DOHH2 (cell line): ENCODE results near the gene PTS.

ENCODE experiments used
- H3F3A ChIP-seq: fragments of 200-600 bp; sonication (generic), shearing (Covaris generic); 2 replicates; pipeline ENCODE4 v1.6.0; 2016; ENCODE audit warnings: antibody characterized with exemption, mild to moderate bottlenecking; ENCODE audit not compliant: control insufficient read depth, insufficient read depth
- H3K27ac ChIP-seq: fragments of 200-600 bp; sonication (generic); 2 replicates; pipeline ENCODE4 v1.5.1; 2014; ENCODE audit warnings: low read depth, mild to moderate bottlenecking, low read length, moderate library complexity
- H3K27me3 ChIP-seq: fragments of 200-600 bp; sonication (generic); 2 replicates; pipeline ENCODE4 v1.6.1; 2014; ENCODE audit warnings: mild to moderate bottlenecking, low read length, mixed read lengths; ENCODE audit not compliant: control insufficient read depth
- H3K36me3 ChIP-seq: fragments of 200-600 bp; sonication (generic); 2 replicates; pipeline ENCODE4 v1.6.1; 2014; ENCODE audit warnings: mild to moderate bottlenecking, low read length, moderate library complexity, mixed read lengths; ENCODE audit not compliant: control insufficient read depth
- H3K4me1 ChIP-seq: fragments of 200-600 bp; sonication (generic); 2 replicates; pipeline ENCODE4 v1.6.1; 2014; ENCODE audit warnings: mild to moderate bottlenecking, low read length, mixed read lengths; ENCODE audit not compliant: control insufficient read depth
- H3K4me2 ChIP-seq: fragments of 200-600 bp; sonication (generic); 2 replicates; pipeline ENCODE4 v1.6.0; 2014; ENCODE audit warnings: mild to moderate bottlenecking, low read length, moderate library complexity
- H3K4me3 ChIP-seq: fragments of 200-600 bp; sonication (generic); 2 replicates; pipeline ENCODE4 v1.5.1; 2014; ENCODE audit warnings: mild to moderate bottlenecking, low read length, mixed read lengths
- H3K79me2 ChIP-seq: fragments of 200-600 bp; sonication (generic); 2 replicates; pipeline ENCODE4 v1.6.1; 2014; ENCODE audit warnings: mild to moderate bottlenecking, low read length, mixed read lengths; ENCODE audit not compliant: control insufficient read depth
- H3K9me2 ChIP-seq: fragments of 200-600 bp; sonication (generic); replicated peaks from 2 replicates; pipeline ENCODE4 v1.6.1; 2014; ENCODE audit warnings: mild to moderate bottlenecking, low read length, mixed read lengths; ENCODE audit not compliant: control insufficient read depth
- H3K9me3 ChIP-seq: fragments of 200-600 bp; sonication (generic); 2 replicates; pipeline ENCODE4 v1.6.1; 2014; ENCODE audit warnings: antibody characterized with exemption, low read length, mixed read lengths; ENCODE audit not compliant: control insufficient read depth, insufficient read depth
- H4K20me1 ChIP-seq: fragments of 200-600 bp; sonication (generic); 2 replicates; pipeline ENCODE4 v1.6.0; 2014; ENCODE audit warnings: low read depth, mild to moderate bottlenecking, antibody characterized with exemption, low read length, moderate library complexity; ENCODE audit not compliant: control insufficient read depth, insufficient read depth
- CTCF ChIP-seq: fragments of 200-600 bp; sonication (generic); IDR thresholded peaks from one replicate; pipeline ENCODE4 v1.5.1; 2014; ENCODE audit warnings: antibody characterized with exemption, mild to moderate bottlenecking, low read depth, low read length; ENCODE audit not compliant: poor library complexity, severe bottlenecking
- EZH2phosphoT487 ChIP-seq: fragments of 200-600 bp; sonication (generic); IDR thresholded peaks from 2 replicates; pipeline ENCODE4 v1.6.1; 2017; ENCODE audit warnings: borderline replicate concordance, mild to moderate bottlenecking, antibody characterized with exemption, low read length, moderate library complexity, mixed read lengths

PTS gene

GRCh38 chr11:112281726-112282125, 55.5 kb downstream of the PTS start:
- Histone ChIP-seq H3K9me2 (no peaks in the 10 kb centered on the region), H3K4me1 (peaks cover 34% of the 10 kb centered on the region), H3K79me2 (no peaks in the 10 kb centered on the region), H3K27me3 (peaks cover 17% of the 10 kb centered on the region; the same call in 1 of the 2 replicates), H3K27ac (no peak overlapping the region), H3K9me3 (no peaks in the 10 kb centered on the region), H3F3A (no peaks in the 10 kb centered on the region), H3K36me3 (no peaks in the 10 kb centered on the region), H3K4me3 (no peak overlapping the region), H3K4me2 (no peak overlapping the region), H4K20me1 (no peaks in the 10 kb centered on the region)
- TF ChIP-seq EZH2phosphoT487 (no peak), CTCF (no peak)
